Stimulated activated CD4-positive, alpha-beta T cell treated with anti-CD3 and anti-CD28 coated beads, Interleukin-15, amount 100 ng/mL, for 24 hours (primary cell): ENCODE data around the gene MT1F.
A peak's percentile ranks its signal among the peaks of the same experiment; 100 is the strongest.

ENCODE experiments used
- DNase-seq: peaks from one replicate; pipeline ENCODE4 v3.0.0-alpha.2; 2020

MT1F gene

DNA sequence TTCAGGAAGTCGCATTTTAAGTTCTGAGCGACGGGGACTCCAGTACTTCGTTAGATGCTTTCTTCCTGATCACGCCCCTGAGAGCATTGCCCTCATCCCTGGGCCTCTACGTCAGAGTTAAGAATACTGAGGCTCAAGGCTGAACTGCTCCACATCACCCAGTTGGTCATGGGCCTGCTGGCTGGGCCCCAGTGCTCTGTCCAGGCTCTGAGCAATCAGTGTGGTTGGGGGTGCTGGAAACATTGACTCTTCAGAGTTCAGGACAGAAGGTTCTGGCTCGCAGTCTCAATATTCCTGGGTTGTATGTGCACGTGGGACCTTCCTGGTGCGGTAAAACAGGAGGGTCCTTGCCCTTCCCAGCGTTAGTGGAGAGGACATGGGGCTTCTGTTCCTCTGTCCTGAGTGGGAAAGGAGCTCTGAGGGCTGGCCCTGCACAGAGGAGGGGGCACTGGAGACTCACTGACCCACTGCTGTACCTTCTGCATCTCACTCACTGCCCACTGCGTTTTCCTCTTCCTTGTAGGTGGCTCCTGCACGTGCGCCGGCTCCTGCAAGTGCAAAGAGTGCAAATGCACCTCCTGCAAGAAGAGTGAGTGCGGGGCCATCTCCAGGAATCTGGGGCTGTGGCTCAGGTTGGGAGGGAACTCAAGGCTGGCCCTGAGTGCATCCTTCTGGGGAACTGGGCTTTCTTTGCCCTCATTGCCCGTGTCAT, 31.7 kb upstream of the MT1F start:
- no peak for DNase-seq

GRCh38 chr16:56626685-56627084, 31.1 kb upstream of the MT1F start:
- no peak for DNase-seq

DNA sequence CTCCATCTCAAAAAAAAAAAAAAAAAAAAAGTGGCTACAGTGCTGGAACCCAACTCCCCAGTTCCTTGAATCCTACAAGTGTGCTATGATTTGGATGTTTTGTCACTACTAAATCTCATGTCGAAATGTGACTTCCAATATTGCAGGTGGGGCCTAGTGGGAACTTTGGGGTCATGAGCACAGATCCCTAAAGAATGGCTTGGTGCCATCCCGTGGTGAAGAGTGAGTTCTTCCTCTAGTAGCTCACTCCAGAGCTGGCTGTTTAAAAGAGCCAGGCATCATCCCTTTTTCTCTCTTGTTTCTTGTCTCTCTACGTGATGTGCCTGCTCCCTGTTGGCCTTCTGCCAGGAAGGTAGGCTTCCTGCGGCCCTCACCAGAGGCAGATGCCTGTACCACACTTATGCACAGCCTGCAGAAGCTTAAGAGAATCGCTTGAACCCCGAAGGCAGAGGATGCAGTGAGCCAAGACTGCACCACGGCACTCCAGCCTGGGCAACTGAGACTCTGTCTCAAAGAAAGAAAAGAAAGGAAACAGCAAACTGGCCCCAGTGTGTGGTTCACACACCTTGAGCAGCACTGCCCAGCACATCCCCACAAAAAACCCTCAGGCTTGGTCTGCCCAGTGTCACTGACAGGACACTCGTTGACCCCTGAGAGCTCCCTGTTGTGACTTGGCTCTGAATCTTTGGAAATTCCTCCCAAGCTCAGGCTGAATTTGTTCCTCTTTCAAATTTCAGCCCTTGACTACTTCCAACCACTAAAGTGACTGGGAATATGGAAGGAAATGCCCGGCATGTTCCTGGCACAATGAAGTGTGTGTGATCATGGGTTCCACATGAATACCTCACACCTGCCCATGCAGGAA, 29.0 kb upstream of the MT1F start:
- DNase-seq: no peak

- DNase-seq: no peak
These were observed 28.2 kb upstream of the MT1F start for GRCh38 chr16:56629531-56629930.

DNA sequence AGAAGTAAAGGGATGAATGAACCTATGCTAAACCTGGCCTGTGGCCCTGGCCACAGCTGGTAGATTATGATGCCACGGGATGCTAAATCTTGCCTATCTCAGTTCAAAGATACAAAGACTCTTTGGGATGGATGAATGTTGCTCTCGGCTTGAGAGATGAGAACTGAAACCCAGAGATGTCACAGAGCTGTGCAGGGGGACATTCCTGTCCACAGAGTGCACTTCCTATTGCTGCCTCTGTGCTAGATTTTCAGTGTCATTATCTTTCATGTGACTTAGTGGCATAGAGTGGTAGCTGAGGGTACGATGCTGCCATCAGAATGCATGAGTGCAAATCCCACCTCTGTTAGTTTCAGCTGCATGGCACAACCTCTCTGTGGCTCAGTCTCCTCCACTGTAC, 27.6 kb upstream of the MT1F start:
- DNase-seq: no peak

- no peak for DNase-seq
These were observed 26.6 kb upstream of the MT1F start for GRCh38 chr16:56631197-56631596.

- DNase-seq: no peak
These were observed 26.0 kb upstream of the MT1F start for GRCh38 chr16:56631832-56632155.

DNA sequence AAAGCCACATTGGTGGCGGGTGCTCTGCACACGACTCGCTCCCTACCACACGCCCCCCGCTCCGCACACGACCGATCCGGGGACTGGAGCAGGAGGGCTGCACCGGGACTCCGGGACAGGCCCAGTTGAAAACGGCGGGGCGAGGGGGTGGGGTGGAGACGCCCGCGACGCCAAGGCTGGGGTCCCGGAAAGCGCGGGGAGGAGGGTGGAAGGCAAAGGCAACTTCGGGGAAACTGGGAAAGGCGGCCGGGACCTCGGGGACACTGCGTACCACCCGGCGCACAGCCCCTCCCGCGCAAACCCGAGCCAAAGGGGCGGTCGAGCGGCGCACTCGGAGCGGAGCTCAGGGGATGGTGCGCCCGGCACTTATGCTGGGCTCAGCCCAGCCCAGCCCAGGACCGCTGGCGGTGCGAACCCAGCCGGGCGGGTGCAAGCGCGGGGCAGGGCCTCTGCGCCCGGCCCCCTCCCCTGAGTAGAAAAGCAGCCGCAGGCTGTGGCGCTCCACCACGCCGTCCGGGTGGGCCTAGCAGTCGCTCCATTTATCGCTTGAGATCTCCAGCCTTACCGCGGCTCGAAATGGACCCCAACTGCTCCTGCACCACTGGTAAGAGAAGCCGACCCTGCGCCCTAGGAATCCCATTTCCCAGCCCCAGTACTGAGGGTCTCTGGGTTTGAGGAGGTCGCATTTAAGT, 25.5 kb upstream of the MT1F start, which contains the start of gene MT1M:
Gene MT1M (plus strand): TSS at position 504 of the 692 bp plus-strand sequence. CDS start 73 bp downstream, at position 577.
- no peak for DNase-seq

GRCh38 chr16:56632848-56633365, 24.9 kb upstream of the MT1F start:
- DNase-seq: no peak

DNA sequence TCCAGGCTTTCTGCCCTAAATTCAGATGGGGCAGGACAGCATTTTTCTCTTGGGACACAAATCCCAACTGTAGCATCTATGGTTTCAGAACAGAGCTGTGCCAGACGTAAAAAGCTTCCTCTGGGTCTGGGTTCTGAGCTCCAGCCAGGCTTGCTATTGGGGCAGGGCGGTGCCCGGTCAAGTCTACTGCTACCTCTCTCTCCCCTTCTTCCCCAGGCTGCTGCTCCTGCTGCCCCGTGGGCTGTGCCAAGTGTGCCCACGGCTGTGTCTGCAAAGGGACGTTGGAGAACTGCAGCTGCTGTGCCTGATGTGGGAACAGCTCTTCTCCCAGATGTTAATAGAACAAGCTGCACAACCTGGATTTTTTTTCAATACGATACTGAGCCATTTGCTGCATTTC, 24.2 kb upstream of the MT1F start:
- DNase-seq: no peak

DNA sequence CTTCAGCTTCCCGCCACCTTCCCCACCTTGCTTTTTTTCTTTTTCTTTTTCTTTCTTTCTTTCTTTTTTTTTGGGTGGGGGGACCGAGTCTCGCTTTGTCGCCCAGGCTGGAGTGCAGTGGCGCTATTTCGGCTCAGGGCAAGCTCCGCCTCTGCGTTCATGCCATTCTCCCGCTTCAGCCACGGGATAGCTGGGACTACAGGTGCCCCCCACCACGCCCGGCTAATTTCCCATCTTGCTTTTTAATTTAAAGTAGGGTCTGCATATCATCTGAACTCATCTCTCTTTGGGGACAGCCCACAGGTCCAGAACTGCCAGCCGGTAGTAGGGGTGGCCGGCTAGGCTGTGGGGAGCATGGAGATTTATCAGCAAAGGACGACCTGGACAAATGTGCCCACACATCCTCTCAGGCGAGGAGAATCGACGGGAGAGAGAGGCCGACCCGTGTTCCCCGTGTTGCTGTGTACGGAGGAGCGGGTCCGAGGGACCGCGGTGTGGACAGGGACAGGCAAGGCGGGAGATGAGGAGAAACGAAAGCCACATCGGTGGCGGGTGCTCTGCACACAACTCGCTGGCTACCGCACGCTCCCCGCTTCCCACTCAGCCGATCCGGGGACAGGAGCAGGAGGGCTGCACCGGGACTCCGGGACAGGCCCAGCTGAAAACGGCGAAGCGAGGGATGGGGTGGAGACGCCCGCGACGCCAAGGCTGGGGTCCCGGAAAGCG, 22.9 kb upstream of the MT1F start:
- DNase-seq: no peak

DNA sequence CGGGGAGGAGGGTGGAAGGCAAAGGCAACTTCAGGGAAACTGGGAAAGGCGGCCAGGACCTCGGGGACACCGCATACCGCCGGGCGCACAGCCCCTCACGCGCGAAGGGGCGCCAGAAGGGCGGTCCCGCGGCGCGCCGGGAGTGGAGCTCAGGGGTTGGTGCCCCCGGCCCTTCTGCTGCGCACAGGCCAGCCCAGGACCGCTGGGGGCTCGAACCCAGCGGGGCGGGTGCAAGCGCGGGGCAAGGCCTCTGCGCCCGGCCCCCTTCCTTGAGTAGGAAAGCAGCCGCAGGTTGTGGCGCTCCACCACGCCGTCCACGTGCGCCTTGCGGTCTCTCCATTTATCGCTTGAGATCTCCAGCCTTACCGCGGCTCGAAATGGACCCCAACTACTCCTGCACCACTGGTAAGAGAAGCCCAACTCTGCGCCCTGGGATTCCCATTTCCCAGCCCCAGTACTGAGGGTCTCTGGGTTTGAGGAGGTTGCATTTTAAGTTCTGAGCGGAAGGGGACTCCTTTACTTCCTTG, 22.3 kb upstream of the MT1F start:
- peak; percentile 37 for DNase-seq

GRCh38 chr16:56636616-56637413, 20.9 kb upstream of the MT1F start:
- DNase-seq: no peak

DNA sequence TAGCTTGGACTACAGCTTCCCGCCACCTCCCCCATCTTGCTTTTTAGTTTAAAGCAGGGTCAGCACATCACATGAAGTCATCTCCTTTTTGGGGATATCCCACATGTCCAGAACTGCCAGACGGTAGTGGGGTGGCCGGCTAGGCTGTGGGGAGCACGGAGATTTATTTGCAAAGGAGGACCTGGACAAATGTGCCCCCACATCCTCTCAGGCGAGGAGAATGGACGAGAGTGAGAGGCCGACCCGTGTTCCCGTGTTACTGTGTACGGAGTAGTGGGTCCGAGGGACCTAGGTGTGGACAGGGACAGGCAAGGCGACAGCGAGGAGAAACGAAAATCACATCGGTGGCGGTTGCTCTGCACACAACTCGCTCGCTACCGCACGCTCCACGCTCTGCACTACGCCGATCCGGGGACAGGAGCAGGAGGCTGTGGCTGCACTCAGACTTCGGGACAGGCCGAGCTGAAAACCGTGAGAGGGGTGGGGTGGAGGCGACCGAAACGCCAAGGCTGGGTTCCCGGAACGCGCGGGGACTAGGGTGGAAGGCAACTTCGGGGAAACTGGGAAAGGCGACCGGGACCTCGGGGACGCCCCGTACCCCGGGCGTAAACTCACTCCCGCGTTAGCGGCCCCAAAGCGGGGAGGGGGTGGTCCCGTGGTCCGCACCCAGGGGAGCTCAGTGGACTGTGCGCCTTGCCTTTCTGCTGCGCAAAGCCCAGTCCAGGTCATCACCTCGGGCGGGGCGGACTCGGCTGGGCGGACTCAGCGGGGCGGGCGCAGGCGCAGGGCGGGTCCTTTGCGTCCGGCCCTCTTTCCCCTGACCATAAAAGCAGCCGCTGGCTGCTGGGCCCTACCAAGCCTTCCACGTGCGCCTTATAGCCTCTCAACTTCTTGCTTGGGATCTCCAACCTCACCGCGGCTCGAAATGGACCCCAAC, 19.7 kb upstream of the MT1F start, which contains the start of gene MT1A:
Gene MT1A (plus strand): TSS at position 853 of the 937 bp plus-strand sequence. CDS start 73 bp downstream, at position 926.
- peak; percentile 43 for DNase-seq

GRCh38 chr16:56639045-56639444, 18.7 kb upstream of the MT1F start:
- no peak for DNase-seq

GRCh38 chr16:56640076-56640475, 17.7 kb upstream of the MT1F start:
- no peak for DNase-seq

DNA sequence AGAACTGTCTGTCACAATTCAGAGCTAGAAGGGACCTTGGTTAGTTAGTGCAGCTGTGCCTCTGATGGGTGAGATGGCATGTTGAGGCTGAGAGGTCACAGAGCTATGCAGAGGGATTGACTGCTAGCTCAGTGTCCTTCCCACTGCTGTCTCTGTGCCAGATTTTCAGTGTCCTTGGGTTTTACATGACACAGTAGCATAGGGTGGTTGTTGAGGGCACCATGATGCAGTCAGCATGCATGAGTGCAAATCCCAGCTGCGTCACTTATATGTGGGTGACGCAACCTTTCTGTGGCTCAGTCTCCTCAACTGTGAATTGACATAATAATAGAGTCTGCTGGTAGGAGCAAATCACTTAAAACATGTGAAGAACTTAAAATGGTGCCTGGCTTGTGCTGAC, 16.6 kb upstream of the MT1F start:
- no peak for DNase-seq

DNA sequence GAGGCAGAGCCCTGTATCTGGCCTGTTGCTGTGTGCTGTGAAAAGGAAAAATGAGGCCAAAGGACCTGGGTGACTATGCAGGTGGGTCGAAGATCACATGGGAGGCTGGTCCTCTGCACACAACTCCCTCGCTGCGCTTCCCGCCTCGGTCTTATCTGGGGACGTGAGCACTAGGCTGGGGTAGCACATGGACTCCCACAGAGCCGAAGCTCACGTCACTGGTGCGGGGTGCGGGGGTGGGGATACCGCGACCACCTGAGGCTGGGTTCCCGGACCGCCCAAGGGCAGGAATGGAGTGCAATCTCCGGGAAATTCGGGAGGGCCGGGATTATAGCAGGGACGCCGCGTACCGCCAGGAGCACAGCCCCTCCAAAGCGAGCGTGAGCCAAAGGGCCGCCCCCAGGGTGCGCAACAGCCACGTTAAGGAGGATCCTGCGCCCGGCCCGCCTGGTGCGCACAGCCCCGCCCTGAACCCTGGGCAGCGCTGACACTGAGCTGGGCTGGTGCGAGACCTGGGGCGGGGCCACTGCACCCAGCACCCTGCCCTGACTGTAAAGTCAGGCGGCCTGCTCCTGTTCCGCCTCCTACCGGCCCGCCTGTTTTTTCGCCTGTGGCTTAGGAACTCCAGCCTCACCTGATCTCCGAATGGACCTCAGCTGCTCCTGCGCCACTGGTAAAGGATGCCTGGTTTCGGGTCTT, 14.5 kb upstream of the MT1F start:
- DNase-seq: peak; percentile 86

GRCh38 chr16:56643833-56644232, 13.9 kb upstream of the MT1F start:
- no peak for DNase-seq

DNA sequence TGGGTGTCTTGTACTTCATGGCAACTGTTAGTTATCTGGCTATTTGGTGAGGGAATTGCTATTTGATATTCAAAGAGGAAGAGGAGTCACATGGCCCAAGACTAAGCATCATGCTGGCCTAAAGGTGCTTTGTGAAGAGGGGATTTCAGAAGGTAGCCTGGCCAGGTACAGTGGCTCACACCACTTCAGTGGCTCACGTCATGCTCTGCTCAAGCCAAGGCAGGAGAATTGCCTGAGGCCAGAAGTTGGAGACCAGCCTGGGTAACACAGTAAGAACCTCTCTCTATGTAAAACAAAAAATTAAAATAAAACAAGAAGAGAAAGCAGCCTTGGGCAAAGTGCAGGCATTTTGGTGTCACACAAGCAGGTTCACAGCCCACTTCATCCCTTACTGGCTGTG, 12.4 kb upstream of the MT1F start:
- no peak for DNase-seq
